Activated CD4-positive, CD25-positive, alpha-beta regulatory T cell treated with anti-CD3 and anti-CD28 coated beads, Interleukin-2, amount 50 U/mL, for 16 hours (primary cell): ENCODE measurements around the gene STAB1.

Source experiments
- DNase-seq: peaks from one replicate; pipeline ENCODE4 v3.0.0-alpha.2; 2020; ENCODE audit warnings: low read depth, low spot score

The STAB1 gene

DNA sequence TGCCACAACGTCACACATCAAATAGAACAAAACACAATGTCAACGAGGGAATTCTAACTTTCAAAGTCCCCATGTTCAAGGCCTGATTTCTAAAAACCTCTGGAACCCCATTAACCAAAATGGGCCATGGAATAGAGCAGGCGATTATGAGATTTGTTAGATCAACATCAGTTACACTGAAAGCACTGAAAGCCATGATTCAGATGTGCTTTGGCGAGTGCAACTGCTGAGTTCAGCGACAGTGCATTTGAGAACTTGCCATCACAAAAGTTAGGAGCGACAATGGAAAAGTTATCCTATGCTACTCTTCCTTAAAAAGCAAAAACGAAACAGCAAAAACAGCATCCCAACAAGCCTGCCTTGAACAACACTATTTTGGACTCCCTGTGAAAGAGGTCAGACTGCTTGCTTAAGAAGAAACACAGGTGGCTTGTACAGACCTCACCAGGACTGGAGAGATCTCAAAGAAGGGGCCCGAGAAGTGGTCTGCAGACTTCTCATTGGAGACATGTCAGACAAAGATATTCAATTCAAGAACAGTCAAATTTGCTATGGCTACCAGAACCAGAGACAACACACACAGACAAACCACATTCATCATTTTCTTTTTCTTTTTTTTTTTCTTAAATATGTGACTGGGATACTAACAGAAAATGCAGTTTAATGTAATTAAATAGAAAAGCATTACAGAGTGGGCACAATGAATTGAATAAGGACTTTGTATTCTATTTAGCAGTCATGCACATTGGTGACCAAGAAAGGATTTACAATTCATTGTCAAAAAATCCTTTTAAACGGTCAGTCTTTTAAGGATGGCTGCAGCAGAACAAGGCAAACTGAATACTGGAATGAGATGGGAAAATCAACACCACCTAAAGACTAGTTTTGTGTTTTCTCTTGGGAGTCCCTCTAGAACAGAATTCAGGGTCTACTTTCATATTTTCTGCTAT lies 62.1 kb downstream of the STAB1 start:
- DNase-seq, result no peak

GRCh38 chr3:52558436-52558835 lies 63.3 kb downstream of the STAB1 start:
- no peak for DNase-seq

DNA sequence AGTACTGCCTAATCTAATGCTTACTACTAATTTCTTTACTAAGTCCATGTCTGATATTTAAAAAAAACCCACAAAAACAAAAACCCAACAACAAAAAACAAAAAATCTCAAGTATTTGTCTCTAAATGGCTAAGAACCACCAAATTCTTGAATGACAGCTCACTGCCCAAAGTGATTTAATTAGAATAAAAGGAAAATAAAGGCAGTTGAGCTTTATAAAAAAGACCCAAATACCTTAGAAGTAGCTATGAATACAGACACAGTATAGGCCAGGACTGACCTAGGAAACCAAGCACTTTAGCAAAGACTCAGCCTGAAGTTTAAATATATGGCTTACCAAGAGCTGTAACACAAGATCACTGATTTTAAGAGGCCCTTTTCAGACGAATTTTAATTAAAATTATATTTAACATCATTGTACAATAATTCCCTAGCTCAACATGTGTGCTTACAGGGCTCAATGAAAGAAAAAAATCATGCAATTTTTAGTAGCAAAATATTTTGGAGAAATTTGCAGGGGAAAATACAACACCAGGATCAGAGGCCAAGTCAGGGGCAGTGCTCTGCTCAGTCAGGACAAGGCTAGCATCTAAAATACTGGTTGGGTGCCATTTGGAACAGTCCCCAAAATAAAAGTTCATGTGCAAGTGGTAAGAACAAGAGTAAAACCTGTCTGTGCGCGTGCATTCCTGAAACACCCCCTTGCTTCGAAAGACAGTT lies 66.0 kb downstream of the STAB1 start:
- no peak for DNase-seq

GRCh38 chr3:52563984-52564383 lies 68.8 kb downstream of the STAB1 start:
- no peak for DNase-seq

- no peak for DNase-seq
Measured at GRCh38 chr3:52568069-52568468, 72.9 kb downstream of the STAB1 start.

DNA sequence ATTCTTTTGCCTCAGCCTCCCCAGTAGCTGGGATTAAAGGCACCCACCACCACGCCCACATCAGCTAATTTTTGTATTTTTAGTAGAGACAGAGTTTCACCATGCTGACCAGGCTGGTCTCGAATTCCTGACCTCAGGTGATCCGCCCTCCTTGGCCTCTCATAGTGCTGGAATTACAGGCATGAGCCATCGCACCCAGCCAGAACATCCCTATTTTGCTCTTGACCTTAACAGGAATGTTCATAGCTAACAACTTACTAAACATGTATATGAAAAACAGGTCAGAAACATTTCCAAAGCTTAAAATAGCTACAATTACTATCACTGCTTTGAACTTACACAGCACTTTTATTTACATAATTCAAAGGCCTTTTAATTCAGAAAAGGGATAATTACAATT lies 74.9 kb downstream of the STAB1 start:
- no peak for DNase-seq

DNA sequence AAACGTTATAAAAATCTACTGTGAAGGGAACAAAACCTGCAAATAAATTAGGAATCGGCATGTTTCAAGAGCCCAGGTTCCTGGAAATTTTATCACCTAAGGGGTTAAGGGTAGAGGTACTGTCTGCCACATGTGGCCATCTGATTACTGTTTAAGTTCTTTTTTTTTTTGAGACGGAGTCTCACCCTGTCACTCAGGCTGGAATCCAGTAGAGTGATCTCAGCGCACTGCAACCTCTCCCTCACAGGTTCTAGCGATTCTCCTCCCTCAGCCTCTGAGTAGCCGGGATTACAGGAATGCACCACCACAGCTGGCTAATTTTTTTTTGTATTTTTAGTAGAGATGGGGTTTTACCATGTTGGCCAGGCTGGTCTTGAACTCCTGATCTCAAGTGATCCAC lies 77.1 kb downstream of the STAB1 start:
- no peak for DNase-seq
